ENCODE measurements around the gene TRABD2A.

Gene TRABD2A

DNA sequence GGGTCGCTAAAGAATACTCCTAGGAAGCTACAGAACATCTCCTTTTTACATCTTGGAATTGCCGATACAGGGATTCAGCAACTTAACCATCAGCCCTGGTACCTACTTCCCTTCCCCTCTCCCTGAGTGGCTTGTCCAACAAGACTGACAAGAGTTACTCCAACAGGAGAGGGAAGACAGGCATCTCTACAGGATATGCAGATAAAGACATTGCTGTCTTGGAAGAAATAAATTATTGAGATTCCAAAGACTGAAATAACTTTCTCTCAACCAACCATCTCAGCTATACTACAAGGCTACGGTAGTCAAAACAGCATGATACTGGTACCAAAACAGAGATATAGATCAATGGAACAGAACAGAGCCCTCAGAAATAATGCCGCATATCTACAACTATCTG is 87.2 kb downstream of the TRABD2A start:
- no peak overlapping the region for H3K27ac ChIP-seq (ENCODE audit: low read depth, low read length)
- no peaks in the 10 kb centered on the region for H3K27me3 ChIP-seq (ENCODE audit: low read length)
- no peak overlapping the region for H3K4me3 ChIP-seq (ENCODE audit: insufficient read depth, low read length, poor library complexity, severe bottlenecking)
- no peaks in the 10 kb centered on the region for H3F3A ChIP-seq (ENCODE audit: insufficient read depth)
- TF ChIP-seq CTCF (IDR thresholded peaks at IDR 0.05; ENCODE audit: insufficient read depth, low read length, poor library complexity, severe bottlenecking) = no peak
- TF ChIP-seq EZH2phosphoT487 (conservative IDR thresholded peaks at IDR 0.05; ENCODE audit: low read length) = no peak
- H2AFZ ChIP-seq (ENCODE audit: low read depth, low read length, severe bottlenecking) = no peak overlapping the region
- H3K9me3 ChIP-seq (ENCODE audit: insufficient read depth, low read length) = no peaks in the 10 kb centered on the region
- H3K4me2 ChIP-seq (ENCODE audit: low read depth, low read length, poor library complexity, severe bottlenecking) = no peak overlapping the region
- H3K79me2 ChIP-seq (ENCODE audit: insufficient read depth, low read length) = no peaks in the 10 kb centered on the region
- no peaks in the 10 kb centered on the region for H3K36me3 ChIP-seq (ENCODE audit: low read length)
- H3K9me2 ChIP-seq (replicated peaks; ENCODE audit: insufficient read depth, low read length) = no peaks in the 10 kb centered on the region
- H4K20me1 ChIP-seq (ENCODE audit: low read depth, low read length) = no peaks in the 10 kb centered on the region
- H3K9ac ChIP-seq (ENCODE audit: low read length) = no peak overlapping the region

GRCh38 chr2:84792856-84793522 is 87.9 kb downstream of the TRABD2A start:
- no peaks in the 10 kb centered on the region for H3K36me3 ChIP-seq (ENCODE audit: low read length)

DNA sequence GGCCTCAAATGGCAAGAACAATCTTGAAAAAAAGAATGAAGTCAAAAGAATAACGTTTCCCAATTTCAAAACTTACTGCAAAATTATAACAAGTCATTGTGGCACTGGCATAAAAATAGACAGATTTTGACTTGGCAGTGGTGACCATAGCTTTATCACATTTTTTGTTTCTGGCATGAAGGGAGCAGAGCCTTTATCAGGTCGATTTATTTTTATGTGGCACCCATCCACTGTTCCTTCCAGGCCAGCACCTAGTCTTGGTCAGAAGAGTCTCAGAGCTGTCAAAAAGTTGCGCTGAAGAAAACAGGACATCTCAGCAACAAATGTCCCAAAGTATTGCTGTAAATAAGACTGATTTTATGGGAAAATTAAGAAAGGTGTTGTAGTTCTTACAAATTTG is 92.4 kb downstream of the TRABD2A start:
- no peak overlapping the region for H3K4me2 ChIP-seq (ENCODE audit: low read depth, low read length, poor library complexity, severe bottlenecking)
- no peaks in the 10 kb centered on the region for H4K20me1 ChIP-seq (ENCODE audit: low read depth, low read length)
- no peak overlapping the region for H3K9ac ChIP-seq (ENCODE audit: low read length)
- no peak overlapping the region for H2AFZ ChIP-seq (ENCODE audit: low read depth, low read length, severe bottlenecking)
- H3K36me3 ChIP-seq (ENCODE audit: low read length) = no peaks in the 10 kb centered on the region
- H3K27ac ChIP-seq (ENCODE audit: low read depth, low read length) = no peak overlapping the region
- no peak for TF ChIP-seq EZH2phosphoT487 (conservative IDR thresholded peaks at IDR 0.05; ENCODE audit: low read length)
- TF ChIP-seq CTCF (IDR thresholded peaks at IDR 0.05; ENCODE audit: insufficient read depth, low read length, poor library complexity, severe bottlenecking) = no peak
- no peaks in the 10 kb centered on the region for H3K79me2 ChIP-seq (ENCODE audit: insufficient read depth, low read length)
- H3K27me3 ChIP-seq (ENCODE audit: low read length) = no peaks in the 10 kb centered on the region
- H3K4me3 ChIP-seq (ENCODE audit: insufficient read depth, low read length, poor library complexity, severe bottlenecking) = no peak overlapping the region
- H3F3A ChIP-seq (ENCODE audit: insufficient read depth) = no peaks in the 10 kb centered on the region
- no peaks in the 10 kb centered on the region for H3K9me2 ChIP-seq (replicated peaks; ENCODE audit: insufficient read depth, low read length)
- H3K9me3 ChIP-seq (ENCODE audit: insufficient read depth, low read length) = no peaks in the 10 kb centered on the region

More at GRCh38 chr2:84792856-84793522, 87.9 kb downstream of the TRABD2A start:
- H3K27ac ChIP-seq (ENCODE audit: low read depth, low read length) = no peak overlapping the region
- H3K9me3 ChIP-seq (ENCODE audit: insufficient read depth, low read length) = no peaks in the 10 kb centered on the region
- TF ChIP-seq CTCF (IDR thresholded peaks at IDR 0.05; ENCODE audit: insufficient read depth, low read length, poor library complexity, severe bottlenecking) (no peak), EZH2phosphoT487 (conservative IDR thresholded peaks at IDR 0.05; ENCODE audit: low read length) (no peak)
- no peak overlapping the region for H3K9ac ChIP-seq (ENCODE audit: low read length)
- no peak overlapping the region for H3K4me3 ChIP-seq (ENCODE audit: insufficient read depth, low read length, poor library complexity, severe bottlenecking)
- H4K20me1 ChIP-seq (ENCODE audit: low read depth, low read length) = no peaks in the 10 kb centered on the region
- no peak overlapping the region for H3K4me2 ChIP-seq (ENCODE audit: low read depth, low read length, poor library complexity, severe bottlenecking)
- no peaks in the 10 kb centered on the region for H3K27me3 ChIP-seq (ENCODE audit: low read length)
- no peaks in the 10 kb centered on the region for H3K9me2 ChIP-seq (replicated peaks; ENCODE audit: insufficient read depth, low read length)
- no peaks in the 10 kb centered on the region for H3K79me2 ChIP-seq (ENCODE audit: insufficient read depth, low read length)
- no peak overlapping the region for H2AFZ ChIP-seq (ENCODE audit: low read depth, low read length, severe bottlenecking)
- no peaks in the 10 kb centered on the region for H3F3A ChIP-seq (ENCODE audit: insufficient read depth)
